Thoracic aorta (tissue), 2 donors: ENCODE results near the gene PTGIS. TPM values are rescaled to one million over a fixed set of nuclear protein-coding genes. Genes with fewer than 3 reads are reported as not detected.

Source experiments
- ATAC-seq: fragments of 150-250 bp; one replicate; pipeline ENCODE4 v1.8.0; 2017; ENCODE audit warnings: low read depth; ENCODE audit not compliant: insufficient number of reproducible peaks, low FRiP score
- DNase-seq: peaks from one replicate; pipeline ENCODE4 v3.0.0-alpha.2; 2020; ENCODE audit warnings: low spot score
- H3K27ac ChIP-seq, 2 donors: fragments of 200-600 bp; sonication (generic); 1 replicate in 1 of 2; 2 replicates in 1 of 2; pipeline ENCODE4 v1.5.1; 2016; ENCODE audit warnings: mild to moderate bottlenecking in 2 of 2, moderate library complexity in 2 of 2
- H3K27me3 ChIP-seq: fragments of 200-600 bp; sonication (generic); replicated peaks from 2 replicates; pipeline ENCODE4 v1.6.0; 2016; ENCODE audit warnings: mild to moderate bottlenecking; ENCODE audit not compliant: insufficient read depth
- H3K36me3 ChIP-seq: fragments of 200-600 bp; sonication (generic); one replicate; pipeline ENCODE4 v1.5.1; 2016
- H3K4me1 ChIP-seq, 2 donors: fragments of 200-600 bp; sonication (generic); 1 replicate in 1 of 2; 2 replicates in 1 of 2; pipeline versions ENCODE4 v1.5.1 to v1.6.0; 2016; ENCODE audit warnings: low read depth in 2 of 2, mild to moderate bottlenecking in 1 of 2; ENCODE audit not compliant: control insufficient read depth in 1 of 2
- H3K4me3 ChIP-seq: fragments of 200-600 bp; sonication (generic); 2 replicates; pipeline ENCODE4 v1.5.1; 2016; ENCODE audit warnings: mild to moderate bottlenecking
- H3K9me3 ChIP-seq: fragments of 200-600 bp; sonication (generic); 2 replicates; pipeline ENCODE4 v1.5.1; 2016
- total RNA-seq, 2 donors: library from RNA; depleted of rRNA; stranded (reverse); fragments of >200 nt; gene quantifications; one replicate each; pipeline versions ENCODE4 v1.1.0 to v1.2.3, GENCODE V29; 2016
- TF ChIP-seq, protein P1 (sequence below): fragments of 200-600 bp; sonication (generic); IDR thresholded peaks from one replicate; pipeline ENCODE4 v1.5.1; 2019; ENCODE audit warnings: antibody characterized with exemption

PTGIS gene
- total RNA-seq, 2 donors from 2014 or later = 397 to 465 TPM

- peak overlapping the region; percentile 45 to 65 for H3K27ac ChIP-seq
- peaks cover 68% of the 10 kb centered on the region for H3K36me3 ChIP-seq
- no peaks in the 10 kb centered on the region for H3K9me3 ChIP-seq
- no peak for ATAC-seq
- TF ChIP-seq, protein P1, sequence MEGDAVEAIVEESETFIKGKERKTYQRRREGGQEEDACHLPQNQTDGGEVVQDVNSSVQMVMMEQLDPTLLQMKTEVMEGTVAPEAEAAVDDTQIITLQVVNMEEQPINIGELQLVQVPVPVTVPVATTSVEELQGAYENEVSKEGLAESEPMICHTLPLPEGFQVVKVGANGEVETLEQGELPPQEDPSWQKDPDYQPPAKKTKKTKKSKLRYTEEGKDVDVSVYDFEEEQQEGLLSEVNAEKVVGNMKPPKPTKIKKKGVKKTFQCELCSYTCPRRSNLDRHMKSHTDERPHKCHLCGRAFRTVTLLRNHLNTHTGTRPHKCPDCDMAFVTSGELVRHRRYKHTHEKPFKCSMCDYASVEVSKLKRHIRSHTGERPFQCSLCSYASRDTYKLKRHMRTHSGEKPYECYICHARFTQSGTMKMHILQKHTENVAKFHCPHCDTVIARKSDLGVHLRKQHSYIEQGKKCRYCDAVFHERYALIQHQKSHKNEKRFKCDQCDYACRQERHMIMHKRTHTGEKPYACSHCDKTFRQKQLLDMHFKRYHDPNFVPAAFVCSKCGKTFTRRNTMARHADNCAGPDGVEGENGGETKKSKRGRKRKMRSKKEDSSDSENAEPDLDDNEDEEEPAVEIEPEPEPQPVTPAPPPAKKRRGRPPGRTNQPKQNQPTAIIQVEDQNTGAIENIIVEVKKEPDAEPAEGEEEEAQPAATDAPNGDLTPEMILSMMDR = no peak
- no peak for DNase-seq
- no peak overlapping the region for H3K4me3 ChIP-seq
- peaks cover 23 to 91% of the 10 kb centered on the region in 2 donors for H3K4me1 ChIP-seq
- H3K27me3 ChIP-seq = no peaks in the 10 kb centered on the region
Measured at GRCh38 chr20:49548371-49548947, 19.5 kb downstream of the PTGIS start.

GRCh38 chr20:49545572-49545971 is 22.4 kb downstream of the PTGIS start:
- Histone ChIP-seq H3K36me3 (peaks cover 95% of the 10 kb centered on the region), H3K4me3 (no peak overlapping the region), H3K27ac (peak overlapping the region; percentile 45 to 65), H3K4me1 (peaks cover 1 to 84% of the 10 kb centered on the region in 2 donors), H3K27me3 (no peaks in the 10 kb centered on the region), H3K9me3 (no peaks in the 10 kb centered on the region)
- ATAC-seq (no peak), DNase-seq (no peak)
- TF ChIP-seq, protein P1 = peak; percentile 23

DNA sequence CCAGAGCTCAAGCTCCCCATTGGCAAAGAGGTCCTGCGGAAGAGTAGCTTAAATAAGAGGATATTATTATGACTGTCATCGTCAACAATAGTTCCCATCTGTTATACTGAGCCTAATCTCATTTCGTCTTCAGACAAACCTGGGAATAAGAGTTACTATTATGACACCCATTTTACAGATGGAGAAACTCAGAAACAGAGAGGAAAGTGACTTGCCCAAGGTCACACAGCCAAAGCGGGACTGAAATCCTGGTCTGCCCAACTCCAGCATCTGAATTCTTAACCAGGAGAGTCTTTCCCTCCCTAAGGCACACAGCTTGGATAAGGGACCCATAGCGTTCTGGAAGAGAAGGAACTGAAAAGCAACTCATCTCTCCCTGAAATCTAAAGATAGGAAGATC is 23.4 kb downstream of the PTGIS start:
- Histone ChIP-seq H3K27ac (peak overlapping the region; percentile 45 to 65), H3K4me3 (no peak overlapping the region), H3K4me1 (peaks cover 0 to 74% of the 10 kb centered on the region in 2 donors), H3K27me3 (no peaks in the 10 kb centered on the region), H3K9me3 (no peaks in the 10 kb centered on the region), H3K36me3 (peaks cover 98% of the 10 kb centered on the region)
- DNase-seq = no peak
- TF ChIP-seq, protein P1 = no peak
- no peak for ATAC-seq

DNA sequence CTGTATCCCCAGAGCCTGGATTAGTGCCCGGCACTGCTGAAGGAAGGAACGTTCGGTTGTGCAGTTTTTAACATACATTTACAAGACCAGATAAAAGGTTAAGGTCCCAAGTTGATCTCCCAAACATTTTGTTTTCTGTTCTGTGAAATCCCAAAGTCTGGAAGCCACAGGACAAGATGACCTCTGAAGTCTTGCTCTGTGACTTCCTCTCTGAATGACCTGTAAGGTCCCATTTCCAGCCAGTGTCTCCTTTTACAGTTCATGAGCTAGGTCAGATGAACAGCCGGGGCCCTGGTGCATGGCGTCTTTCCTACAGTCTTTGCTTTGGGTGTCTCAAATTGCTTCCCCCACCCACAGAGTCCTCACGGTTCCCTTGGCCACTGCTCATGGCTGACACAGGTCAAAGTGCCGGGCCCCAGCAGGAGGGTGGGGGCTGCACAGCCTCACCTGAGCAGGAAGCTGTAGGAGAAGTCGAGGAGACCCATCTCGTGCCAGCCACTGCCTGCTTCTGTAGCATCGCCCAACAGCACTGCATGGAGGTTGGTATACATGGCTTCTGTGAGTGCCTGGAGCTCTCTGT is 24.0 kb downstream of the PTGIS start:
- Histone ChIP-seq H3K4me1 (peaks cover 0 to 68% of the 10 kb centered on the region in 2 donors), H3K36me3 (peaks cover 98% of the 10 kb centered on the region), H3K4me3 (no peak overlapping the region), H3K9me3 (no peaks in the 10 kb centered on the region), H3K27ac (peak overlapping the region; percentile 45 to 65), H3K27me3 (no peaks in the 10 kb centered on the region)
- ATAC-seq (no peak), DNase-seq (no peak)
- TF ChIP-seq, protein P1 = no peak

DNA sequence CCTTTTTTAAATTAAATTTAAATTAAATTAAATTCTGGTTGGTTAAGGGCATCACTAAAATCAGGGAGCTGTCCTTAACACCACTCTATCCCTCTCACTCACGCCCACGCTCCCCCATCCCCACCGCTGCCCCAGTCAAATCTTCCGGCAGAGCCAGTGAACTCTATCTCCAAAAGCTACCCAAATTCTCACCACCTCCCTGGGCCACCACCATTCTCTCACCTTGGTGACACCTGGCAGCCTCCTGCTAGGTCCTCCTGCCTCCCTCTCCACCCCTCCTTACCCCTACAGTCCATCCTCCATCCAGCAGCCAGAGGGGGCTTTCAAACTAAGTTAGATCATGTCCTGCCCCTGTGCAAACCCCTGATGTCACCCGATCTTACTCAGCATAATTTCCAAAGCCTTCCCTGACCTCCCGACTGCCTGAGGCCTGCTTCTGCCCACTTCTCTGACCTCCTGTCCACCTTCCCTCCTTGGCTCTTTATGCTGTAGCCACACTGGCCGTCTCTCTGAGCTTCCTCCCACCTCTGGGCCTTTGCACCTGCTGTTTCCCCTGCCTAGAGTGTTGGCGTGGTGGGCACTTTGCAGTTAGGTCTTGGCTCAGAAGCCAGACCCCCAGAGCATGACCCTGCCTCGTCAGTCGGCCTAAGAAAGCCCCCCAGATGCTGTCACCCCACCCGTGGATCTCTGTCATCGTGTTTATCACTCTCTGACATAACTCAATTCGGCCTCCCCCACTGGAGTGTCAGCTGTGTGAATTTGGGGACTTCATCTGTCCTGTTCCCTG is 24.7 kb downstream of the PTGIS start:
- peaks cover 95% of the 10 kb centered on the region for H3K36me3 ChIP-seq
- H3K4me1 ChIP-seq = peaks cover 0 to 61% of the 10 kb centered on the region in 2 donors
- DNase-seq (no peak), ATAC-seq (no peak)
- H3K4me3 ChIP-seq = no peak overlapping the region
- TF ChIP-seq, protein P1 = no peak
- no peaks in the 10 kb centered on the region for H3K27me3 ChIP-seq
- H3K27ac ChIP-seq = peak overlapping the region; percentile 45 to 65
- H3K9me3 ChIP-seq = no peaks in the 10 kb centered on the region
